LoVo (cell line): ENCODE results near the gene UGT1A6.

Experiments
- DNase-seq: peaks from one replicate; pipeline ENCODE4 v3.0.0-alpha.2; 2016; ENCODE audit warnings: low spot score

UGT1A6 gene

GRCh38 chr2:233801357-233802131 is 108.9 kb downstream of the UGT1A6 start:
- no peak for DNase-seq

- DNase-seq, result no peak
These were observed 109.6 kb downstream of the UGT1A6 start for GRCh38 chr2:233802132-233802815.

- no peak for DNase-seq
These were observed 110.7 kb downstream of the UGT1A6 start for GRCh38 chr2:233803292-233803911.

- no peak for DNase-seq
These were observed 111.3 kb downstream of the UGT1A6 start for GRCh38 chr2:233803994-233804393.

GRCh38 chr2:233807215-233807865 is 114.7 kb downstream of the UGT1A6 start:
- no peak for DNase-seq

- DNase-seq, result no peak
These were observed 115.6 kb downstream of the UGT1A6 start for GRCh38 chr2:233807966-233808935.

GRCh38 chr2:233810385-233810784 is 117.7 kb downstream of the UGT1A6 start:
- no peak for DNase-seq

- DNase-seq, result no peak
These were observed 118.4 kb downstream of the UGT1A6 start for GRCh38 chr2:233811087-233811486.

GRCh38 chr2:233811732-233812131 is 119.0 kb downstream of the UGT1A6 start:
- DNase-seq, result no peak

- no peak for DNase-seq
These were observed 120.8 kb downstream of the UGT1A6 start for GRCh38 chr2:233813236-233814055.

GRCh38 chr2:233814056-233814835 is 121.6 kb downstream of the UGT1A6 start:
- no peak for DNase-seq

GRCh38 chr2:233815861-233816260 is 123.2 kb downstream of the UGT1A6 start:
- no peak for DNase-seq

- DNase-seq, result no peak
These were observed 123.6 kb downstream of the UGT1A6 start for GRCh38 chr2:233816334-233816733.

- no peak for DNase-seq
These were observed 124.1 kb downstream of the UGT1A6 start for GRCh38 chr2:233816771-233817170.

- DNase-seq, result no peak
These were observed 124.7 kb downstream of the UGT1A6 start for GRCh38 chr2:233817361-233817911.

GRCh38 chr2:233817995-233818638 is 125.4 kb downstream of the UGT1A6 start:
- DNase-seq, result no peak

- no peak for DNase-seq
These were observed 126.2 kb downstream of the UGT1A6 start for GRCh38 chr2:233818639-233819621.
